ENCODE data around the gene PNPLA1. TPM values are rescaled to one million over a fixed set of nuclear protein-coding genes. Genes with fewer than 3 reads are reported as not detected.

Gene PNPLA1
- total and polyA plus RNA-seq, 10 of the 15 experiments (the other 5 are each of a cell fraction or from before 2014, with no cell fraction given): 0.04 TPM; not detected in 9

DNA sequence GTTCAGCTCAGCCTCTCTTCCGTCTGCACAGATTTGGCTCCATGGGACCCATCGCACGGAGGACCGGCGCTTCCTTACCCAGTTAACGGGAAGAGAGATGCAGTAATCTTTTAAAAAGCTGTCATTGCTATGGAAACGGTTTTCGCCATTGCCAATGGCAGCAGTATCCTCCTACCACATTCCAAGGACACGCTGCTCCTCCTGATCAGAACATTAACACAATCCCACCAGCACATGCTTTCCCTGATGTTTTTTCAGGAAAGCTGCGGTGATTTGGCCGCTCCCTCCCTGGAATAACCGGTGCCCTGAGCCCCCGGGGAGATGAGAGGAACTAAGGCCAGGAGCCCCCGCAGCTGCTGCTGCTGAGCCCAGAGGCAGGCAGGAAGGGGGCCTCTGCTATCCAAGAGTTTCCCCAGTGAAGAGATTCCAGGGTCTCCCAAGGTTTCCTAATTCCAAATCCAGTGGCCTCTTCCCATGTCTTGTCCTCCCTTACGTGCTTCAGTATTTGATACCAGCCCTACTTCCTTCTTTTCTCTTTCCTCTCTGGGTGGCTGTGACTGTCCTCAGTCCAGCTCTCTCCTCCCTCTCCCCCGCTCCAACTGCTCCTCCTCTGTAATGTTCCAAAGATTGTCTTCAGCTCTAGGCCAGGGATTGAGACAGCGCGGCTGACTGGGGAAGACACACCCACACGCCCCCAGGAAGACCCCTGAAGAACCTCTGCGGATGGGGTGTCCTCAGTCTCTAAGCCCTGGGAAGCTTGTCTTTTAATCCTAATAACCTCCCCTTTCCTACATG, 64.3 kb downstream of the PNPLA1 start:
- H3K9ac ChIP-seq (ENCODE audit: control insufficient read depth, insufficient read depth, low read length): no peak overlapping the region
- ATAC-seq: no peak
- no peak overlapping the region for H3K4me3 ChIP-seq
- H4K20me1 ChIP-seq (ENCODE audit: control insufficient read depth, insufficient read depth): no peaks in the 10 kb centered on the region
- H3K36me3 ChIP-seq (ENCODE audit: control insufficient read depth in 2 of 2, insufficient read depth in 2 of 2, low read length in 1 of 2): no peaks in the 10 kb centered on the region
- BruUV-seq (replicated peaks): no TSS peak
- no peaks in the 10 kb centered on the region for H3K9me3 ChIP-seq (replicated peaks; ENCODE audit: control insufficient read depth, insufficient read depth, low read length)
- no peaks in the 10 kb centered on the region for H3K79me2 ChIP-seq (ENCODE audit: control insufficient read depth, insufficient read depth, low read length)
- intact Hi-C loops (cut with micrococcal nuclease; ENCODE audit: unreplicated experiment): no loop called here
- TF ChIP-seq HCFC1 (IDR thresholded peaks at IDR 0.05; ENCODE audit: low read length) (no peak), SREBF1 (IDR thresholded peaks at IDR 0.05; ENCODE audit: low read length) (no peak), SUPT20H (IDR thresholded peaks at IDR 0.05; ENCODE audit: borderline replicate concordance, control insufficient read depth, low read depth, low read length) (no peak), ZNF274 (IDR thresholded peaks at IDR 0.05; ENCODE audit: insufficient read depth, insufficient read length) (no peak), ZZZ3 (IDR thresholded peaks at IDR 0.05; ENCODE audit: control insufficient read depth, insufficient read length, low read depth) (no peak)
- TF ChIP-seq, protein P1, sequence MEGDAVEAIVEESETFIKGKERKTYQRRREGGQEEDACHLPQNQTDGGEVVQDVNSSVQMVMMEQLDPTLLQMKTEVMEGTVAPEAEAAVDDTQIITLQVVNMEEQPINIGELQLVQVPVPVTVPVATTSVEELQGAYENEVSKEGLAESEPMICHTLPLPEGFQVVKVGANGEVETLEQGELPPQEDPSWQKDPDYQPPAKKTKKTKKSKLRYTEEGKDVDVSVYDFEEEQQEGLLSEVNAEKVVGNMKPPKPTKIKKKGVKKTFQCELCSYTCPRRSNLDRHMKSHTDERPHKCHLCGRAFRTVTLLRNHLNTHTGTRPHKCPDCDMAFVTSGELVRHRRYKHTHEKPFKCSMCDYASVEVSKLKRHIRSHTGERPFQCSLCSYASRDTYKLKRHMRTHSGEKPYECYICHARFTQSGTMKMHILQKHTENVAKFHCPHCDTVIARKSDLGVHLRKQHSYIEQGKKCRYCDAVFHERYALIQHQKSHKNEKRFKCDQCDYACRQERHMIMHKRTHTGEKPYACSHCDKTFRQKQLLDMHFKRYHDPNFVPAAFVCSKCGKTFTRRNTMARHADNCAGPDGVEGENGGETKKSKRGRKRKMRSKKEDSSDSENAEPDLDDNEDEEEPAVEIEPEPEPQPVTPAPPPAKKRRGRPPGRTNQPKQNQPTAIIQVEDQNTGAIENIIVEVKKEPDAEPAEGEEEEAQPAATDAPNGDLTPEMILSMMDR (IDR thresholded peaks at IDR 0.05 in 2 of 3, conservative IDR thresholded peaks at IDR 0.05 in 1 of 3; ENCODE audit: control insufficient read depth in 2 of 3, extremely low read depth in 1 of 3, insufficient read depth in 1 of 3, low read depth in 3 of 3, low read length in 3 of 3): no peak
- TF ChIP-seq, protein P2, sequence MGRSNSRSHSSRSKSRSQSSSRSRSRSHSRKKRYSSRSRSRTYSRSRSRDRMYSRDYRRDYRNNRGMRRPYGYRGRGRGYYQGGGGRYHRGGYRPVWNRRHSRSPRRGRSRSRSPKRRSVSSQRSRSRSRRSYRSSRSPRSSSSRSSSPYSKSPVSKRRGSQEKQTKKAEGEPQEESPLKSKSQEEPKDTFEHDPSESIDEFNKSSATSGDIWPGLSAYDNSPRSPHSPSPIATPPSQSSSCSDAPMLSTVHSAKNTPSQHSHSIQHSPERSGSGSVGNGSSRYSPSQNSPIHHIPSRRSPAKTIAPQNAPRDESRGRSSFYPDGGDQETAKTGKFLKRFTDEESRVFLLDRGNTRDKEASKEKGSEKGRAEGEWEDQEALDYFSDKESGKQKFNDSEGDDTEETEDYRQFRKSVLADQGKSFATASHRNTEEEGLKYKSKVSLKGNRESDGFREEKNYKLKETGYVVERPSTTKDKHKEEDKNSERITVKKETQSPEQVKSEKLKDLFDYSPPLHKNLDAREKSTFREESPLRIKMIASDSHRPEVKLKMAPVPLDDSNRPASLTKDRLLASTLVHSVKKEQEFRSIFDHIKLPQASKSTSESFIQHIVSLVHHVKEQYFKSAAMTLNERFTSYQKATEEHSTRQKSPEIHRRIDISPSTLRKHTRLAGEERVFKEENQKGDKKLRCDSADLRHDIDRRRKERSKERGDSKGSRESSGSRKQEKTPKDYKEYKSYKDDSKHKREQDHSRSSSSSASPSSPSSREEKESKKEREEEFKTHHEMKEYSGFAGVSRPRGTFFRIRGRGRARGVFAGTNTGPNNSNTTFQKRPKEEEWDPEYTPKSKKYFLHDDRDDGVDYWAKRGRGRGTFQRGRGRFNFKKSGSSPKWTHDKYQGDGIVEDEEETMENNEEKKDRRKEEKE (IDR thresholded peaks at IDR 0.05): no peak
- TF ChIP-seq, protein P3, sequence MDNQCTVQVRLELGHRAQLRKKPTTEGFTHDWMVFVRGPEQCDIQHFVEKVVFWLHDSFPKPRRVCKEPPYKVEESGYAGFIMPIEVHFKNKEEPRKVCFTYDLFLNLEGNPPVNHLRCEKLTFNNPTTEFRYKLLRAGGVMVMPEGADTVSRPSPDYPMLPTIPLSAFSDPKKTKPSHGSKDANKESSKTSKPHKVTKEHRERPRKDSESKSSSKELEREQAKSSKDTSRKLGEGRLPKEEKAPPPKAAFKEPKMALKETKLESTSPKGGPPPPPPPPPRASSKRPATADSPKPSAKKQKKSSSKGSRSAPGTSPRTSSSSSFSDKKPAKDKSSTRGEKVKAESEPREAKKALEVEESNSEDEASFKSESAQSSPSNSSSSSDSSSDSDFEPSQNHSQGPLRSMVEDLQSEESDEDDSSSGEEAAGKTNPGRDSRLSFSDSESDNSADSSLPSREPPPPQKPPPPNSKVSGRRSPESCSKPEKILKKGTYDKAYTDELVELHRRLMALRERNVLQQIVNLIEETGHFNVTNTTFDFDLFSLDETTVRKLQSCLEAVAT (IDR thresholded peaks at IDR 0.05): no peak
- no peak overlapping the region for H2AFZ ChIP-seq (ENCODE audit: control insufficient read depth, low read depth, low read length)
- SMC1A ChIA-PET (ENCODE audit: uncharacterized antibody, unreplicated experiment): interaction anchor here (0.8 to 13.7 kb wide), 8 partner anchors 14 to 413 kb away, joined by 3 to 386 read pairs (median 4); partner anchors contain the start of gene SRPK1
- no peak for FAIRE-seq
- no peak overlapping the region for H3K27ac ChIP-seq (ENCODE audit: control insufficient read depth, insufficient read depth)
- POLR2A ChIA-PET: interaction anchor here (0.6 to 6.0 kb wide), 7 partner anchors 12 to 243 kb away, joined by 3 to 44 read pairs (median 3); no protein-coding TSS in a partner anchor
- in situ Hi-C loops (cut with MboI): no loop called here
- peaks cover 22% of the 10 kb centered on the region for H3K4me1 ChIP-seq (ENCODE audit: control insufficient read depth, insufficient read depth, low read length)
- H3K27me3 ChIP-seq (replicated peaks in 1 of 2; ENCODE audit: control insufficient read depth in 2 of 2, insufficient read depth in 2 of 2, low read length in 1 of 2): peaks cover 0 to 6% of the 10 kb centered on the region in 2 experiments; a peak in 1 of 4 replicates
- RAD21 ChIA-PET (ENCODE audit: unreplicated experiment): interaction anchor here (0.5 to 11.6 kb wide), 6 partner anchors 14 to 221 kb away, joined by 3 to 311 read pairs (median 3); no protein-coding TSS in a partner anchor
- WGBS (ENCODE audit: insufficient coverage, insufficient replicate concordance, low lambda C conversion rate, missing lambda C conversion rate): 52% methylated on average over 20 of the region's 20 CpGs
- CTCF ChIA-PET: interaction anchor here (0.5 to 19.9 kb wide), 7 partner anchors 8 to 448 kb away, joined by 3 to 483 read pairs (median 7); no protein-coding TSS in a partner anchor
- H3K4me2 ChIP-seq (ENCODE audit: control insufficient read depth, insufficient read depth): no peak overlapping the region
- no peak for DNase-seq (ENCODE audit: low read depth, low spot score)
